ENCODE data around the gene RAB23.

RAB23 gene

DNA sequence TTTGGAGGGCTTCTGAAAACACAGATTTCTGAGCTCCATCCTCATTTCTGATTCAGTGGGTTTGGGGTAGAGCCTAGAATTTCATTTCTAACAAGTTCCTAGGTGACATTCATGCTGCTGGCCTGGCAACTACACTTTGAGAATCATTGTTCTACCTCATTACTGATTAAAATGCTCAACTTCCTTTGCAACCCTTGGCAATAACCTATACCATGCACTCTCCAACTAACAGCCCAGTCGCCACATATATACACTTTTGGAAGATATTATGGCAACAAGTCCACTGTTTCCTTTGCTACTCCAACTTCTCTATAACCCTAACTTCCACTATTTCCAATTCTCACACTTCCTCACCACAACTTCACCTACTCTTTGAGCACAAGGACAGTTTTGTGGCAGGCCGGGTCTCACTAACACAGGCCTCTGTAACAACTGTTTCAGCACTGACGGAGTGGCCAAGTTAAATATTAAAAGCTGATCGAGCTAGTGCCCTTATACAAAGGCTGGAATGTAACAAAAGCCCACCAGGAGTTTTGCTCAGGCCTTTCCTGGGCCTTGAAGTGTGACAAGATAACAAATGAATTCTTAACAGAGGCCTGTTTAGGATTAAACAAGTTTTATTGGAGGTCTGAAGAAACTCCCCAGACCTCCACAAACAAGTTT, 32.1 kb upstream of the RAB23 start:
- no peak for DNase-seq (ENCODE audit: low read depth)
- TF ChIP-seq, protein P1, sequence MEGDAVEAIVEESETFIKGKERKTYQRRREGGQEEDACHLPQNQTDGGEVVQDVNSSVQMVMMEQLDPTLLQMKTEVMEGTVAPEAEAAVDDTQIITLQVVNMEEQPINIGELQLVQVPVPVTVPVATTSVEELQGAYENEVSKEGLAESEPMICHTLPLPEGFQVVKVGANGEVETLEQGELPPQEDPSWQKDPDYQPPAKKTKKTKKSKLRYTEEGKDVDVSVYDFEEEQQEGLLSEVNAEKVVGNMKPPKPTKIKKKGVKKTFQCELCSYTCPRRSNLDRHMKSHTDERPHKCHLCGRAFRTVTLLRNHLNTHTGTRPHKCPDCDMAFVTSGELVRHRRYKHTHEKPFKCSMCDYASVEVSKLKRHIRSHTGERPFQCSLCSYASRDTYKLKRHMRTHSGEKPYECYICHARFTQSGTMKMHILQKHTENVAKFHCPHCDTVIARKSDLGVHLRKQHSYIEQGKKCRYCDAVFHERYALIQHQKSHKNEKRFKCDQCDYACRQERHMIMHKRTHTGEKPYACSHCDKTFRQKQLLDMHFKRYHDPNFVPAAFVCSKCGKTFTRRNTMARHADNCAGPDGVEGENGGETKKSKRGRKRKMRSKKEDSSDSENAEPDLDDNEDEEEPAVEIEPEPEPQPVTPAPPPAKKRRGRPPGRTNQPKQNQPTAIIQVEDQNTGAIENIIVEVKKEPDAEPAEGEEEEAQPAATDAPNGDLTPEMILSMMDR (conservative IDR thresholded peaks at IDR 0.05; ENCODE audit: control insufficient read depth, insufficient read depth, low read depth, low read length) = no peak
- no peak overlapping the region for H3K4me3 ChIP-seq (ENCODE audit: control insufficient read depth, low read depth, low read length)

DNA sequence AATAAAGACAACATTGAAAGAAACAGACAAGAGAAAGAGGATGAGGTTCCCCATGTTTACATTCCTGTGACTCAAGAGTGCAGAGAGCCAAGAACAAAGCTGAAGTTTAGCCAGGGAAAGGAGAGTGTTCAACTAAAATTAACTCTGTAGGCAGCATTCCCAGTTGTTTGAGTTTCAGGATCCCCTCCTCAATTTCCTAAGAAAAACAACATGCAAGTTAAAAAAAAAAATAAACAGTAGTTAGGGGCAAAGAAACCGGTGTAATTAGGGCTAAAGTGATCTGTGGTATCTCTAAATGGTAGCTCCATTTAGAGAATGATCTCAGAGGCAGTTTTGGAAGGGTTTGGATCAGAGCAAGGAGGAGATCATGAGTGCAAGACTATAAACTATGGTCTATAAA, 30.9 kb upstream of the RAB23 start:
- TF ChIP-seq, protein P1 (conservative IDR thresholded peaks at IDR 0.05; ENCODE audit: control insufficient read depth, insufficient read depth, low read depth, low read length) = no peak
- no peak overlapping the region for H3K4me3 ChIP-seq (ENCODE audit: control insufficient read depth, low read depth, low read length)
- peak; percentile 71 for DNase-seq (ENCODE audit: low read depth)

DNA sequence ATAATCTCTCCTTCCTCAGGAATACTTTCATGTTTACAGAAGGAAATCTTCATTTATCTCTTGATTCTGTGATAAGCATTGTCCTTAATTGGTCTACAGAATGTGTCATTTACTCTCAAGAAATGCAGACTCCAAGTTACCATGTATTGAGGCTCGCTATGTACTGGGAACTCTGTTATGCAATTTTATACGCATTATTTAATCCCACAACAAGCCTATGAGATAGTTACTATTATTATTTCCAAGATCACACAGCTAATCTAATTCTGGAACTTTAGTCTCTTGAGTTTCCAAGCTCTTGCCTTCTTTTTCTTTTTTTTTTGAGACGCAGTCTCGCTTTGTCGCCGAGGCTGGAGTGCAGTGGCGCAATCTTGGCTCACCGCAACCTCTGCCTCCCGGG, 30.0 kb upstream of the RAB23 start:
- TF ChIP-seq, protein P1 (conservative IDR thresholded peaks at IDR 0.05; ENCODE audit: control insufficient read depth, insufficient read depth, low read depth, low read length) = no peak
- H3K4me3 ChIP-seq (ENCODE audit: control insufficient read depth, low read depth, low read length) = no peak overlapping the region
- DNase-seq (ENCODE audit: low read depth) = no peak

DNA sequence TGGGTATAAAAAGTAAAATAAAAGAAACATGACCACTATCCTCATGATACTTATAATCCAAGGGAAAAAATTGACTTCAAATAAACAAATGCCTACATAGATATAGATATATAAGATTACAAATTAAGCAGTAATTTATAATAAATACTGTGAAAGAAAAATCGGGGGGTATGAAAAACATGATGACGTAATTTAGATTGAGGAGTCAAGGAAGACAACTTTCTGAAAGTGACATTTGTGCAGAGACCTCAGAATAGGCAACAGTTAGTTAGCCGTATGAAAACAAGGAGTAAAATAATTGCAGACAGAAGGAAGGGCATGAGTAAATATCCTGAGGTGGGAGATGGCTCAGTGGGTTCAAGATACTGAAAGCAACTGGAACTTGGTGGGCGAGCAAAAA, 28.2 kb upstream of the RAB23 start:
- TF ChIP-seq, protein P1 (conservative IDR thresholded peaks at IDR 0.05; ENCODE audit: control insufficient read depth, insufficient read depth, low read depth, low read length) = no peak
- DNase-seq (ENCODE audit: low read depth) = no peak
- H3K4me3 ChIP-seq (ENCODE audit: control insufficient read depth, low read depth, low read length) = no peak overlapping the region

DNA sequence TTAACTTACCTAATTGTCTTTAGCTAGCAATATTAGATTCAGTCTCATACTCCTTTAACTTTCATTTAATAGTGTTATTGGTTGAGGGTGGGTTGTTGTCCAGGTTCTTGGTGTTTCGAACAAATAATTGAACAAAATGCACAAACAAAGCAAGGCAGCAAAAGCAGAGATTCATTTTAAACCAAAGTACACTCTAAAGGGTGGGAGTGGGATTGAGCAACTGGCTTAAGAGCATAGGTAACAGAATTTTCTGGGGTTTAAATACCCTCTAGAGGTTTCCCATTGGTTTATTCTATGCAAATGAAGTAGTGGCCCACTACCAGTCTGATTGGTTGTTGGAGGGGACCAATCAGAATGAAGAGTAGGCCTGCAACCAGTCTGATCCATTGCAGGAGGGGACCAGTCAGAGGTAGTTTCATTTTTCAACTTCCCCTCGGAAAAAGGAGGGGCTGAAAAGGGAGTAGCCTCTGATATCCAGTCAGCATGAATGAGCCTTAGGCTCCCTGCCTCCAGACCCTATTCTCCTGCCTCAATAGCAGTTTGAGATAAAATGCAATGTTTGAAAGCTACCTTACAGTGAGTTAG, 26.3 kb upstream of the RAB23 start:
- no peak for DNase-seq (ENCODE audit: low read depth)
- no peak overlapping the region for H3K4me3 ChIP-seq (ENCODE audit: control insufficient read depth, low read depth, low read length)
- TF ChIP-seq, protein P1 (conservative IDR thresholded peaks at IDR 0.05; ENCODE audit: control insufficient read depth, insufficient read depth, low read depth, low read length) = no peak

DNA sequence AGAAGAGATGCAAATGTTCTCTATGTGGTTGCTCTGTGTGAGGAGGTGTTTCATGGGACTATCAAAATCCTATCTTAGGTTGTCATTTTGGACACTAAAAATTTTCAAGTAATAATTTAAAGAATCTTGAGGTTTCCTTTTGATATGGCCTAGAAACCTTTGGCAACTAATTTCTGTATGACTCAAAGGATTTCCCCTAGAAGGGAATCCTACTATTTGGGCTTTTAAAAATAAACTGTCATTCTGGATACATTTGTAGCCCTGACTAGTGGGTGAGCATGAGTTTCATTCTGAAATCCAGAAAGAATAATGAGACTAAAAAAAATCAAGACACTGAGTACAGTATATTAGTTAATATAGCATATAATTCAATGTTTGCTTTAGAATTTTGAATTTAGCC, 25.5 kb upstream of the RAB23 start:
- H3K4me3 ChIP-seq (ENCODE audit: control insufficient read depth, low read depth, low read length) = no peak overlapping the region
- TF ChIP-seq, protein P1 (conservative IDR thresholded peaks at IDR 0.05; ENCODE audit: control insufficient read depth, insufficient read depth, low read depth, low read length) = no peak
- DNase-seq (ENCODE audit: low read depth) = peak; percentile 34

Measured in fibroblast of mammary gland (primary cell).